HG03097 (cell line): ENCODE data around the gene GLMN.
"Not testable (repeated sequence)": the region's sequence is repeated elsewhere in the genome, so short reads cannot be mapped to it uniquely, and the experiment has no call there.

Experiments
- ATAC-seq: cut with Tn5 transposase; IDR thresholded peaks from one replicate; pipeline ENCODE4 v1.9.1; 2021; ENCODE audit not compliant: unreplicated experiment, low FRiP score

The GLMN gene

DNA sequence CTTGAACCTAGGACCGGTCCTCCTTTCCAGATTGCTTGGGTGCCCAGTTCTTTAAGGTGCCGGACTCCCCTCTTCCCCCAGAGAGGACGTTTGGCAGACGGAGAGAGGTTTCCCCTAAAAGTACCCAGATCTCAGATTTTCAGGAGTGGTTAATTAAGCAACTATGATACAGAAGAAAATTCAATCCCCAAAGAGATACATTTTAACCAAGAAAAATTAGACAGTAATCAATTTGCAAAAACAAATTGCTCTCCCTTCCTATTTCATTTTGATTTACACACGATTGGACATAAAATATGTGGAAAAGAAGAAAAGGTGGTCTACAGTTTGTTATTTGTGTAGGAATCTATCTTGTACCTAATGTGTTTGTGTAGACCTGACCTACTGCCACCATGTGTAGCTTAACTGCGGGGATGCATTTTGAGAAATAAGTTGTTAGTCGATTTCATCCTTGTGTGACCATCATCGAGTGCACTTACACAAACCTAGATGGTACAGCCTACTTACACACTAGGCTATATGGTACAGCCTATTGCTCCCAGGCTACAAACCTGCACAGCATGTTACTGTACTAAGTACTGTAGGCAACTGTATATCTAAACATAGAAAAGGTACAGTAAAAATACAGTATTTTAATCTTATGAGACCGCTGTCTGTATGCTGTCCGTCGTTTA, 827 bp upstream of the GLMN start:
- ATAC-seq, result no peak

DNA sequence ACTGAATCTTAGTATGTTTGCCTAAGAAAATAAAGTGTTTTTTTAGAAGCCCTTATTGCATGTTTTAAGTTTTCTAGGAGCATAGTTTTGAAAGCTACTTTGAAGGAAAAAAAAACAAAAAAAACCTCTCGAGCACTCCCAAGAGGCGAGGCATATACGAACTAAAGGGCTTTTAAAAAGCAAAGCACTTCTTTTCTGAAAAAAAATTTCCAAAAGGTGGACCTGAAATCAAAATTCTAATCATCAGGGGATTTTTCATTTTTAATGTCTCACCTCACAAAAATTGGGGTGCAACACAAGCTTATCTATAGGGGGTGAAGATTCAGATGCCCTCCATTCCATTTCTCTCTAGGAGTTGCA, 594 bp downstream of the GLMN start:
- no peak for ATAC-seq

- ATAC-seq, result no peak
Measured at GRCh38 chr1:92291372-92291999, 7.3 kb downstream of the GLMN start.

GRCh38 chr1:92281411-92281810, 17.4 kb downstream of the GLMN start:
- ATAC-seq, result not testable (repeated sequence)

- ATAC-seq, result not testable (repeated sequence)
Measured at GRCh38 chr1:92279781-92280180, 19.0 kb downstream of the GLMN start.

DNA sequence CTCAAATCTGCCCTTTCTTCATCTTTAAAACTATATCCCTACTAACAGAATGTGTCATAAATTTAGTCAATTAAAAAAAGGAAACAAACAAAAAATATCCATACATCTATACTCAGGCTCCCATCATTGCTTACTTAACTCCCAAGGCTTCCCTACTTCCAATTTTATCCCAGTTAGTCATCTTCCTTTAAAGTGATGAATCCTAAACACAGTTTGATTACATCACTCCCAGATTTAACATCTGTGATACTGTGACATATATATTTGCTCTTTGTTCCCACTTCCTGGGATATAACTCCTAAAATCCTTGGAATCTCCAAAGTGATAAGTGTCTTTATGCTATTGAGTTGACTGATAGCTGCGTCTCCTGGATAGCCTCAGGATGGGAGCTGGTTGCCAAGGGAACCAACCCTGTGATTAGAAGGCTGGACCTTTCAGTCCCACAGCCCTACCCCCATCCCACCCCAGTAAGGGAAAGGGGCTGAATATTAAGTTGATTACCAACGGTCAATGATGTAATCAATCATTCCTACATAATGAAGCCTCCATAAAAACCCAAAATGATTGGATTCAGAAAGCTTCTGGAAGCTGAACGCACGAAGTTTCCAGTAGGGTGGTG, 21.6 kb downstream of the GLMN start:
- ATAC-seq, result no peak

GRCh38 chr1:92276082-92276481, 22.7 kb downstream of the GLMN start:
- ATAC-seq, result no peak

- ATAC-seq, result no peak
Measured at GRCh38 chr1:92274939-92275338, 23.8 kb downstream of the GLMN start.

- ATAC-seq, result no peak
Measured at GRCh38 chr1:92273039-92273438, 25.7 kb downstream of the GLMN start.

- no peak for ATAC-seq
Measured at GRCh38 chr1:92262516-92262915, 36.3 kb downstream of the GLMN start.

DNA sequence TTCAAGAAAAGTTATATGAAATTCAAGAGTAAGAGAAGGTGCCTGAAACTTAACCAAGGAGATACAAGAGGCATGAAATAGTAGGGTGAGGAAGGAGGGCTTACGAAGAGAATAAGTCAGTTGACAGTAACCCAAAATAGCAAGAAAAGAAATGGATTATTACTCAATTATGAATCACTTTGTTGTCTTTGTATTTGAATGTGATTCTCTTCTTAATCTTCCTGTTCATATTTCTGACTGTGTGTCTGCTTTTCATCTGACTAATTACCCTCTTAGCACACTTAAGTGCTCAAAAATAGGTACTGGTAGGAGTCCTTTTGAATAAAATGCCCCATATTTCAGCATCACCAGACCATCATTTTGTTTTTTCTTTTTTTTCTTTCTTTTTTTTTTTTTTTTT, 39.4 kb downstream of the GLMN start:
- no peak for ATAC-seq

- ATAC-seq, result not testable (repeated sequence)
Measured at GRCh38 chr1:92254714-92255113, 44.1 kb downstream of the GLMN start.

DNA sequence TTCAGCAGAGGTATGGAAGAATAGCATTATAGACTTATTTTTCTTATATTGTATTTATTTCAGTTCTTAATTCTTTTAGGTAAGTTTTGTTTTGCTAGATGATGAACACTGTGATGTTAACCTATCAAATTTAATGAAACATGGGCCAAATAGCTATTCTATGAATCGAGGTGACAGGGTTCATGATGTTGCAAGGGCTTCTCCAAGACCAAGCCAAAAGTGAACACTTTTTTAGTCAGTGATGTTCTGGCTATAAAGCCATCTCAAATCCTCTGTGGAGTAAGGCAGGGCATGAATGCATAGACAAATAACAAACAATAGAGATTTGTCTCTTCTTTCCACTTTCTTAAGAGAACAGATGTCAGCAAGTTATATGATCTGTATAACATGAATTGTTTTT, 54.4 kb downstream of the GLMN start:
- no peak for ATAC-seq

GRCh38 chr1:92240034-92240433, 58.8 kb downstream of the GLMN start:
- no peak for ATAC-seq

DNA sequence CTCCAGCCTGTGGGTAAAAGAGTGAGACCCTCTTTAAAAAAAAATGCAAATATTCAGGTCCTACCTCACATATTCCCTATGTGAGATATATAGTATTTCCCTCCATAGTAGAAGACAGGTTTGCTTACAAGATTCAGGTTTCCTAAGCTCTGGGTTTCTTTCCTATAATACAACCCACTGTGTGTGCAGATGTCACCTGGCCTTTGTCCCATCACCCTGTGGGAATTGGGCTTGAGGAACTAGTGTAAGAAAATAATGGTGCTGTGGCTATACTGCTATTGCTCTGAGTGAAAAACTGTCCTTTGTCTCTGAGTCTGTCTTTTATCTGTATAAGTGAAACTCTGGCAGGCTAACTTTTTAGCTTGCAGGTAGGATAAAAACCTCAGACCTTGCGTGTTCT, 68.1 kb downstream of the GLMN start:
- ATAC-seq, result no peak

DNA sequence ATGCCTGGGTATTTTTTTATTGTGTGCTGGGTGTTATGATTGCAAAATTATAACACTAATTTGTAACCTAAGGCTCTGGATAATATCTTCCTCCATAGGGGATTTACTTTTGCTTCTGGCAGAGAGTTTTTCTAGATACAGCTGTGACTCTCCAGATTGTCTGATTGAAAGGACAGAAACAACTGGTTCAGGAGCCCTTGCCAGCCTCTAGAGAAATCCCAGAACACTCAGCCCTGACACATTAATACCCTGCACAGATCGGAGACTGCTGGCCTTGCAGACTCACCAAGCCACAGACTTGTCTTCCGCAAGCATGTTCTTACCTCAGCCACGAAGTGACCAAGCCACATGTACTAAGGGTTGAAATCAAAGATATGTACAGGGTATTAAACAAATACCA, 70.4 kb downstream of the GLMN start:
- ATAC-seq, result no peak

GRCh38 chr1:92219028-92219427, 79.8 kb downstream of the GLMN start:
- ATAC-seq, result no peak

- no peak for ATAC-seq
Measured at GRCh38 chr1:92218559-92218958, 80.2 kb downstream of the GLMN start.

- no peak for ATAC-seq
Measured at GRCh38 chr1:92217721-92218120, 81.1 kb downstream of the GLMN start, which contains the start of gene C1orf146. Gene C1orf146, plus strand, starts transcription at chr1:92217915. Its CDS starts 13,506 bp downstream, at chr1:92231421.

GRCh38 chr1:92211166-92211565, 87.6 kb downstream of the GLMN start:
- ATAC-seq, result no peak

DNA sequence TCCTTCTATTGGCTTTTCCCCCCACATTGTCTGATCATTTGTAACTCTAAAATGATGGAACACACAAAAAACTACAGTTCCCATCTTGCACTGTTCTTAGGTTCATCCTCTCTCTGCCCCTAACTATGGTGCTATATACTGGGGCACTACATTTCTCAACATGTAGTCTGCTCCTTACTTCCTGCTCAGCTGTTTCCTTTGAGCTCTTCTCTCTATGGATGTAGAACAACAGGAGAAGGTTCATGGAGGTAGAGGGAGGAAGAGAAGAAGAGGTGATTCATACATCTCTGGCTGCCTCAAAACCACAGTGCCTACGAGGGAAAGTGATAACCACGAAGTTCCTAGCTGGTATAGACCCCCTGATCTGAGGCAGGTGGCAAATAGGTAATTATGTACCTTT, 88.1 kb downstream of the GLMN start:
- ATAC-seq, result no peak

DNA sequence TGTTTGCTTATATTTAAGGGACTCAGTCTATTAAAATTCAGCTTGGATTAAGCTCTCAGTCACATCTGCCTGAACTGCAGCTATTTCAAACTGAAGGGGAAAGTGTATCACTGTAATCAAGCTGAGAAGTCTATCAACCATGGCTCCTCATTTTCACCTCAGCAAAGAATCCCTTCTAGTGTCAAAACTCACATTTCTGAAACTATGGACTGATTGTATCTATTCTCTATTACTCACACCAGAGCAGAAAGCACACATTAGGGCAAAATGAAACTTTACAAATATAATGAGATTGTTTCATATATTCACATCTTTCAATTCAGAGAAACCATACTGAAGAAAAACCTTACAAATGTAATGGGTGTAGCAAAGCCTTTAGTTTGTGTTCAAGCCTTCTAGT, 95.7 kb downstream of the GLMN start:
- ATAC-seq, result no peak
